GM12878 (cell line): ENCODE measurements around the gene GGCT. TPM values are rescaled to one million over a fixed set of nuclear protein-coding genes. Genes with fewer than 3 reads are reported as not detected.

ENCODE experiments used
- ATAC-seq: fragments of 200-7000 bp; cut with Tn5 transposase; 3 replicates; pipeline ENCODE4 v1.9.1; 2020; ENCODE audit warnings: mild to moderate bottlenecking, moderate library complexity
- BruUV-seq: library from RNA; stranded (reverse); fragments of 400-500 nt; replicated peaks from 2 replicates; lab custom pipeline; 2021; lab: Mats Ljungman, UMichigan
- CTCF ChIA-PET: fragments of 300-600 bp; sonication (Branson Sonifier 250); formaldehyde crosslinking; extraction: SDS; loops from one replicate; lab custom pipeline; 2021; ENCODE audit warnings: inconsistent platforms; lab: Yijun Ruan, JAX
- POLR2A ChIA-PET: fragments of 350-600 bp; formaldehyde crosslinking; extraction: SDS; loops from one replicate; lab custom pipeline; 2021; ENCODE audit warnings: inconsistent platforms; lab: Charles Lee
- RAD21 ChIA-PET: fragments of 300-600 bp; sonication (Branson Sonifier 250); formaldehyde crosslinking; loops from one replicate; lab custom pipeline; 2023; ENCODE audit warnings: antibody characterized with exemption; ENCODE audit not compliant: unreplicated experiment; lab: Charles Lee
- SMC1A ChIA-PET: fragments of 300-600 bp; sonication (Branson Sonifier 250); formaldehyde crosslinking; loops from one replicate; lab custom pipeline; 2023; ENCODE audit not compliant: unreplicated experiment, uncharacterized antibody; lab: Charles Lee
- DNase-seq: peaks from one replicate; pipeline ENCODE4 v3.0.0-alpha.2; 2011; ENCODE audit warnings: low read depth, low spot score
- FAIRE-seq: peaks from 3 replicates; lab custom pipeline; 2011; peaks lifted over from hg19 to GRCh38; lab: Jason Lieb, UNC
- H2AFZ ChIP-seq: 2 replicates; pipeline ENCODE4 v1.6.0; 2011; ENCODE audit warnings: low read depth, low read length, control low read depth; ENCODE audit not compliant: control insufficient read depth
- H3K27ac ChIP-seq: 2 replicates; pipeline ENCODE4 v1.5.1; 2011; ENCODE audit warnings: control low read depth; ENCODE audit not compliant: control insufficient read depth, insufficient read depth
- H3K27me3 ChIP-seq, 2 experiments: replicated peaks in 1 of 2; 2 replicates each; pipeline versions ENCODE4 v1.6.0 to v1.6.1; 2011; ENCODE audit warnings: low read length in 1 of 2; ENCODE audit not compliant: control insufficient read depth in 2 of 2, insufficient read depth in 2 of 2
- H3K36me3 ChIP-seq, 2 experiments: 2 replicates each; pipeline ENCODE4 v1.5.1; 2011; ENCODE audit warnings: low read length in 1 of 2; ENCODE audit not compliant: control insufficient read depth in 2 of 2, insufficient read depth in 2 of 2
- H3K4me1 ChIP-seq: 2 replicates; pipeline ENCODE4 v1.6.1; 2011; ENCODE audit warnings: mild to moderate bottlenecking, low read length, moderate library complexity, mixed read lengths; ENCODE audit not compliant: control insufficient read depth, insufficient read depth
- H3K4me2 ChIP-seq: 2 replicates; pipeline ENCODE4 v1.6.0; 2011; ENCODE audit warnings: control low read depth; ENCODE audit not compliant: control insufficient read depth, insufficient read depth
- H3K4me3 ChIP-seq: fragments of 200-600 bp; sonication (generic); 2 replicates; pipeline ENCODE4 v1.5.1; 2016
- H3K79me2 ChIP-seq: 2 replicates; pipeline ENCODE4 v1.6.0; 2011; ENCODE audit warnings: low read length; ENCODE audit not compliant: control insufficient read depth, insufficient read depth
- H3K9ac ChIP-seq: 2 replicates; pipeline ENCODE4 v1.8.0; 2011; ENCODE audit warnings: low read length, control low read depth, mixed read lengths; ENCODE audit not compliant: control insufficient read depth, insufficient read depth
- H3K9me3 ChIP-seq: replicated peaks from 3 replicates; pipeline ENCODE4 v1.5.1; 2011; ENCODE audit warnings: mild to moderate bottlenecking, low read length; ENCODE audit not compliant: control insufficient read depth, insufficient read depth
- H4K20me1 ChIP-seq: 2 replicates; pipeline ENCODE4 v1.6.0; 2011; ENCODE audit not compliant: control insufficient read depth, insufficient read depth
- CREB1 ChIP-seq: IDR thresholded peaks from 2 replicates; pipeline ENCODE4 v1.6.1; 2012; ENCODE audit warnings: low read depth, mild to moderate bottlenecking, inconsistent platforms
- E2F4 ChIP-seq: IDR thresholded peaks from 2 replicates; pipeline ENCODE4 v1.6.1; 2012; ENCODE audit warnings: low read depth, low read length, improper control_type of control experiment
- HDAC6 ChIP-seq: fragments of 200-600 bp; sonication (generic); IDR thresholded peaks from one replicate; pipeline ENCODE4 v1.8.0; 2017; ENCODE audit warnings: antibody characterized with exemption; ENCODE audit not compliant: unreplicated experiment
- LARP7 ChIP-seq: fragments of 450-650 bp; IDR thresholded peaks from 2 replicates; pipeline ENCODE4 v1.6.1; 2017; ENCODE audit warnings: mild to moderate bottlenecking
- MYB ChIP-seq: fragments of 150-350 bp; IDR thresholded peaks from 2 replicates; pipeline ENCODE4 v1.6.1; 2014; ENCODE audit warnings: mild to moderate bottlenecking, low read depth, low read length, borderline replicate concordance
- MYC ChIP-seq: IDR thresholded peaks from 2 replicates; pipeline ENCODE4 v1.6.1; 2011; ENCODE audit warnings: mild to moderate bottlenecking, low read length, moderate library complexity, inconsistent platforms; ENCODE audit not compliant: insufficient read depth, insufficient replicate concordance, insufficient read length, severe bottlenecking
- NR2F1 ChIP-seq: fragments of 450-650 bp; conservative IDR thresholded peaks from 2 replicates; pipeline ENCODE4 v1.6.1; 2017; ENCODE audit warnings: mild to moderate bottlenecking
- SMARCA5 ChIP-seq: fragments of 450-650 bp; IDR thresholded peaks from 2 replicates; pipeline ENCODE4 v1.6.1; 2017; ENCODE audit warnings: mild to moderate bottlenecking
- TCF12 ChIP-seq: IDR thresholded peaks from 2 replicates; pipeline ENCODE4 v1.6.1; 2011; ENCODE audit warnings: low read depth, mild to moderate bottlenecking, low read length
- WGBS: methylation state at CpG from one replicate; pipeline ENCODE4 v1.1.6; 2016; ENCODE audit warnings: low lambda C conversion rate; ENCODE audit not compliant: insufficient replicate concordance, insufficient coverage; ENCODE audit errors: missing lambda C conversion rate; 5-methylcytosine and 5-hydroxymethylcytosine counted together
- in situ Hi-C: fragments of 300-500 bp; cut with MboI; formaldehyde crosslinking; loops from 9 replicates; pipeline ENCODE4 v1.14.3; 2018; ENCODE audit warnings: mixed read lengths
- intact Hi-C: fragments of 100-400 bp; cut with micrococcal nuclease; formaldehyde crosslinking; loops from one replicate; pipeline ENCODE4 v1.14.2; 2022; ENCODE audit not compliant: unreplicated experiment
- polyA plus RNA-seq, 11 experiments: library from polyadenylated mRNA; depleted of rRNA in 4 of 11; unstranded in 6 of 11; stranded (reverse) in 5 of 11; fragments of >200 nt; fragmentation: Nextera tagmentation in 4 of 11; fragmentation: Illumina TruSeq in 1 of 11; extraction: Ambion mirVana in 4 of 11; extraction: Trizol in 1 of 11; gene quantifications; 1 replicate in 1 of 11; 2 replicates in 10 of 11; pipeline versions ENCODE4 v1.2.1 to v1.2.3, GENCODE V29; 2011 to 2016; ENCODE audit warnings: inconsistent platforms in 2 of 11, missing spikeins in 2 of 11, low read depth in 1 of 11
- total RNA-seq, 4 experiments: library from RNA; depleted of rRNA in 3 of 4; stranded (reverse); fragments of >200 nt in 3 of 4; fragmentation: Illumina TruSeq in 1 of 4; extraction: Trizol in 1 of 4; gene quantifications; 2 replicates each; pipeline versions ENCODE4 v1.2.1 to v1.2.3, GENCODE V29; 2013 to 2021
- TF ChIP-seq, protein P1 (sequence below): fragments of 450-650 bp; IDR thresholded peaks from 2 replicates; pipeline ENCODE4 v1.6.1; 2017; ENCODE audit warnings: mild to moderate bottlenecking
- TF ChIP-seq, protein P2 (sequence below): fragments of 450-650 bp; IDR thresholded peaks from 2 replicates; pipeline ENCODE4 v1.6.1; 2017; ENCODE audit warnings: mild to moderate bottlenecking, low read depth, inconsistent platforms; ENCODE audit not compliant: poor library complexity, severe bottlenecking

GGCT gene
- total and polyA plus RNA-seq, 10 of the 15 experiments (the other 5 are each of a cell fraction or from before 2014, with no cell fraction given), result 57.0 to 215 (median 92.3) TPM

DNA sequence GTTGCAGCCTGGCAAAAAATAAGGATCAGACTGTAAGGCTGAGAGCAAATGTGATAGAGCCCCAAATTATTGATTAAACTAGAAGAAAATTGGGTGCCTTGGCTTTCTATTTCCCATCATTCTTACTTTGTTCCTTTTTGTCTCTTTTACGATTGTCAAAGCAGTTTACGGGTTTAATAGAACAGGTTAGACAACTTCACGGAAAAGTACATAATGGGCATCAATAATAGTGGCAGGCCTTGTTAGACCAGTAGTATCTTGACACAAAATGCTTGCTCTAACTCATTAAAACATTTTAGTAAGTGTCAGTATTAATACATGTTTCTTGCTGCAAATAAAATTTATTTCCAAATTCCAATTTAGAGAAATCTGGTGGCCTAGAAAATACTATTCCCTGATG lies 14.5 kb upstream of the GGCT start:
- no peak for TF ChIP-seq SMARCA5
- no peak for TF ChIP-seq LARP7
- TF ChIP-seq, protein P1, sequence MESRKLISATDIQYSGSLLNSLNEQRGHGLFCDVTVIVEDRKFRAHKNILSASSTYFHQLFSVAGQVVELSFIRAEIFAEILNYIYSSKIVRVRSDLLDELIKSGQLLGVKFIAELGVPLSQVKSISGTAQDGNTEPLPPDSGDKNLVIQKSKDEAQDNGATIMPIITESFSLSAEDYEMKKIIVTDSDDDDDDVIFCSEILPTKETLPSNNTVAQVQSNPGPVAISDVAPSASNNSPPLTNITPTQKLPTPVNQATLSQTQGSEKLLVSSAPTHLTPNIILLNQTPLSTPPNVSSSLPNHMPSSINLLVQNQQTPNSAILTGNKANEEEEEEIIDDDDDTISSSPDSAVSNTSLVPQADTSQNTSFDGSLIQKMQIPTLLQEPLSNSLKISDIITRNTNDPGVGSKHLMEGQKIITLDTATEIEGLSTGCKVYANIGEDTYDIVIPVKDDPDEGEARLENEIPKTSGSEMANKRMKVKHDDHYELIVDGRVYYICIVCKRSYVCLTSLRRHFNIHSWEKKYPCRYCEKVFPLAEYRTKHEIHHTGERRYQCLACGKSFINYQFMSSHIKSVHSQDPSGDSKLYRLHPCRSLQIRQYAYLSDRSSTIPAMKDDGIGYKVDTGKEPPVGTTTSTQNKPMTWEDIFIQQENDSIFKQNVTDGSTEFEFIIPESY, result no peak
- ChIA-PET CTCF (interaction anchor here (2.0 kb wide), 1 partner anchor 8 kb away, joined by 9 read pairs; no protein-coding TSS in a partner anchor), SMC1A (no interaction called here), RAD21 (no interaction called here), POLR2A (no interaction called here)
- no TSS peak for BruUV-seq
- peaks cover 10% of the 10 kb centered on the region for H3K4me1 ChIP-seq
- H3K9me3 ChIP-seq, result no peaks in the 10 kb centered on the region
- H4K20me1 ChIP-seq, result no peaks in the 10 kb centered on the region
- no peak for ATAC-seq
- no peak overlapping the region for H3K4me3 ChIP-seq
- intact Hi-C loops (no loop called here), in situ Hi-C loops (no loop called here)
- H3K4me2 ChIP-seq, result no peak overlapping the region
- H3K36me3 ChIP-seq, result no peaks in the 10 kb centered on the region
- H3K79me2 ChIP-seq, result no peaks in the 10 kb centered on the region
- no peak overlapping the region for H2AFZ ChIP-seq
- H3K27me3 ChIP-seq, result no peaks in the 10 kb centered on the region
- FAIRE-seq, result no peak
- H3K27ac ChIP-seq, result no peak overlapping the region
- no peak overlapping the region for H3K9ac ChIP-seq
- 95% methylated on average over 3 of the region's 3 CpGs for WGBS
- DNase-seq, result no peak

GRCh38 chr7:30515761-30516160 lies 11.1 kb upstream of the GGCT start:
- peaks cover 2% of the 10 kb centered on the region; the same call in 1 of the 2 replicates for H3K4me1 ChIP-seq
- intact Hi-C loops, result no loop called here
- no peaks in the 10 kb centered on the region for H3K79me2 ChIP-seq
- SMC1A ChIA-PET, result interaction anchor here (0.7 to 1.5 kb wide), 6 partner anchors 14 to 239 kb away, joined by 3 to 4 read pairs (median 3); no protein-coding TSS in a partner anchor
- no peak overlapping the region for H3K4me2 ChIP-seq
- no peak overlapping the region for H3K27ac ChIP-seq
- ATAC-seq (no peak), DNase-seq (no peak), FAIRE-seq (no peak)
- in situ Hi-C loops, result no loop called here
- BruUV-seq, result no TSS peak
- H3K4me3 ChIP-seq, result no peak overlapping the region
- no peak for TF ChIP-seq MYC
- no peak for TF ChIP-seq HDAC6
- TF ChIP-seq E2F4, result no peak
- no peak for TF ChIP-seq MYB
- TF ChIP-seq TCF12, result no peak
- TF ChIP-seq, protein P2, sequence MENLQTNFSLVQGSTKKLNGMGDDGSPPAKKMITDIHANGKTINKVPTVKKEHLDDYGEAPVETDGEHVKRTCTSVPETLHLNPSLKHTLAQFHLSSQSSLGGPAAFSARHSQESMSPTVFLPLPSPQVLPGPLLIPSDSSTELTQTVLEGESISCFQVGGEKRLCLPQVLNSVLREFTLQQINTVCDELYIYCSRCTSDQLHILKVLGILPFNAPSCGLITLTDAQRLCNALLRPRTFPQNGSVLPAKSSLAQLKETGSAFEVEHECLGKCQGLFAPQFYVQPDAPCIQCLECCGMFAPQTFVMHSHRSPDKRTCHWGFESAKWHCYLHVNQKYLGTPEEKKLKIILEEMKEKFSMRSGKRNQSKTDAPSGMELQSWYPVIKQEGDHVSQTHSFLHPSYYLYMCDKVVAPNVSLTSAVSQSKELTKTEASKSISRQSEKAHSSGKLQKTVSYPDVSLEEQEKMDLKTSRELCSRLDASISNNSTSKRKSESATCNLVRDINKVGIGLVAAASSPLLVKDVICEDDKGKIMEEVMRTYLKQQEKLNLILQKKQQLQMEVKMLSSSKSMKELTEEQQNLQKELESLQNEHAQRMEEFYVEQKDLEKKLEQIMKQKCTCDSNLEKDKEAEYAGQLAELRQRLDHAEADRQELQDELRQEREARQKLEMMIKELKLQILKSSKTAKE, result no peak
- TF ChIP-seq NR2F1, result no peak
- no peak for TF ChIP-seq CREB1
- CTCF ChIA-PET, result interaction anchor here (2.3 to 2.6 kb wide), 2 partner anchors 34 to 48 kb away, joined by 6 to 10 read pairs; no protein-coding TSS in a partner anchor
- H4K20me1 ChIP-seq, result no peaks in the 10 kb centered on the region
- no peaks in the 10 kb centered on the region for H3K27me3 ChIP-seq
- H3K9me3 ChIP-seq, result no peaks in the 10 kb centered on the region
- 92% methylated on average over 2 of the region's 2 CpGs for WGBS
- POLR2A ChIA-PET, result no interaction called here
- H3K9ac ChIP-seq, result no peak overlapping the region
- RAD21 ChIA-PET, result no interaction called here
- no peaks in the 10 kb centered on the region for H3K36me3 ChIP-seq
- no peak overlapping the region for H2AFZ ChIP-seq
